SU-DHL-6 (cell line): ENCODE results near the gene CEP72.
"Not testable (repeated sequence)": the region's sequence is repeated elsewhere in the genome, so short reads cannot be mapped to it uniquely, and the experiment has no call there.

Experiments used
- H2AFZ ChIP-seq: fragments of 200-600 bp; sonication (generic); 2 replicates; pipeline ENCODE4 v1.6.1; 2014; ENCODE audit warnings: low read depth, mild to moderate bottlenecking, moderate library complexity, mixed read lengths, antibody characterized with exemption, low read length; ENCODE audit not compliant: severe bottlenecking
- H3F3A ChIP-seq: fragments of 200-600 bp; shearing (Covaris generic); 2 replicates; pipeline ENCODE4 v1.6.0; 2016; ENCODE audit warnings: antibody characterized with exemption, mild to moderate bottlenecking; ENCODE audit not compliant: insufficient read depth
- H3K27ac ChIP-seq: fragments of 200-600 bp; sonication (generic); 2 replicates; pipeline ENCODE4 v1.5.1; 2016; ENCODE audit warnings: low read depth, mild to moderate bottlenecking, low read length, moderate library complexity, mixed read lengths
- H3K27me3 ChIP-seq: fragments of 200-600 bp; sonication (generic), shearing (Covaris generic); 2 replicates; pipeline ENCODE4 v1.6.0; 2014; ENCODE audit warnings: mild to moderate bottlenecking, low read length
- H3K36me3 ChIP-seq: fragments of 200-600 bp; sonication (generic); 2 replicates; pipeline ENCODE4 v1.6.1; 2014; ENCODE audit warnings: mild to moderate bottlenecking, low read length, mixed read lengths
- H3K4me2 ChIP-seq: fragments of 300-600, 200-600 bp; shearing (Covaris generic), sonication (generic); 2 replicates; pipeline ENCODE4 v1.6.0; 2014; ENCODE audit warnings: low read length, low read depth, mild to moderate bottlenecking; ENCODE audit not compliant: poor library complexity, severe bottlenecking
- H3K4me3 ChIP-seq: fragments of 200-600 bp; sonication (generic); 2 replicates; pipeline ENCODE4 v1.5.1; 2014; ENCODE audit warnings: antibody characterized with exemption, low read length, mild to moderate bottlenecking, mixed read lengths; ENCODE audit not compliant: insufficient read depth, poor library complexity, severe bottlenecking
- H3K79me2 ChIP-seq: fragments of 200-600 bp; sonication (generic); 2 replicates; pipeline ENCODE4 v1.6.1; 2014; ENCODE audit warnings: mild to moderate bottlenecking, low read length, moderate library complexity; ENCODE audit not compliant: insufficient read depth
- H3K9ac ChIP-seq: fragments of 200-600 bp; sonication (generic); 2 replicates; pipeline ENCODE4 v1.7.0; 2014; ENCODE audit warnings: mild to moderate bottlenecking, low read length
- H3K9me2 ChIP-seq: fragments of 200-600 bp; sonication (generic); replicated peaks from 2 replicates; pipeline ENCODE4 v1.6.1; 2014; ENCODE audit warnings: low read length; ENCODE audit not compliant: insufficient read depth
- H3K9me3 ChIP-seq: fragments of 200-600 bp; sonication (generic); 2 replicates; pipeline ENCODE4 v1.6.1; 2014; ENCODE audit warnings: low read length, mixed read lengths; ENCODE audit not compliant: insufficient read depth
- H4K20me1 ChIP-seq: fragments of 200-600 bp; sonication (generic); 2 replicates; pipeline ENCODE4 v1.6.1; 2014; ENCODE audit warnings: low read depth, mild to moderate bottlenecking, antibody characterized with exemption, low read length, moderate library complexity, mixed read lengths

The CEP72 gene

DNA sequence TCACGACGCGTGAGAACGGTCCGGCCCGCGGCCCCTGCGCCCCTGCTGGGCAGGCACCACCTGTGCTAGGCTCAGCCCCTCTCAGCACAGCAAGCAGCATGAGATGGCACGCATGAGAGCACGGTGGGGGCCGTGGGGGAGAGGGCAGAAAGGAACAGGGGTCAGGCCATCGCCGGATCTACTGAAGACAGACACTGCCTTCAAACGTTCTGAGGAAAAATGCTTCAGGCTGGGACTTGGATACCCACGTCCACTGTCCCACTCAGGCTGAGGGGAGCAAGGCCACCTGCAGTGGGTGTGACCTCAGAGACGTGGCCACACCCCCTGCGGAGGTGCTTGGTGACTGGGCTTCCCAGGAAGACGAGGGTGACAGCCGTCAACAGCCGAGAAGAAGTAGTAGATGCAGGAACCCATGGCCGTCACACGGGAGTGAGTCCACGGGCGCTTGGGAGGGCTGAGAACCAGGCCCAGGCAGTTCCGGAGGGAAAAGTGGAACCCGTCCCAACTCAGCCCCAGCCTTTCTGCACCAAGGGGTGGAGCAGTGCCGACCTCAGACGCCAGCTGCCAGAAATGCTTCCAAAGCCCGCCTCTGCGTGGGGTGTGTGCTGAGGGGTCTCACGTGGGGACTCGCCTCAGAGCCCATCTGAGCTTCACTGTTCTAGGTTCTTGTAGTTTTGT lies 68.1 kb downstream of the CEP72 start:
- not testable (repeated sequence) for H3K9me3 ChIP-seq, H4K20me1 ChIP-seq, H3K9ac ChIP-seq, H3K36me3 ChIP-seq, H3K27me3 ChIP-seq, H3K4me2 ChIP-seq, H2AFZ ChIP-seq, H3F3A ChIP-seq, H3K4me3 ChIP-seq, H3K9me2 ChIP-seq, H3K79me2 ChIP-seq, H3K27ac ChIP-seq

DNA sequence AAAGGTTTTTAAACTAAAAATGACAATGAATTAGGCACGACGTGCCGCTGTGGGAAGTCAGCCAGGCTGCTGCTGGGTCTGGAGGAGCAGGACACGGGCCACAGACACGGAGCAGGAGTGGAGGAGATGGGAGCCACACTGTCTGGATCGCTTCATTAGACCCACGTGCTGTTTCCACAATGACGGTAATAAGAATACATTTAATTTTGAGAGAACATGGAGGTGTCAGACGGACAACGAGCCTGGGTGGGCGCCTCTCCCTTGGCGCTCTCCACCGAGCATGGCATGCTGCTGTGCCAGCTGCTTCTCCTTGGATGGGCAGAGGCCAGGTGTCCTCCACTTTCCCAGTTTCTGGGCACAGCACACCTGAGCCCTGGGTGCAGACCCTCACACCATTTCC lies 68.7 kb downstream of the CEP72 start:
- not testable (repeated sequence) for H3F3A ChIP-seq, H3K4me2 ChIP-seq, H2AFZ ChIP-seq, H4K20me1 ChIP-seq, H3K4me3 ChIP-seq, H3K36me3 ChIP-seq, H3K9me2 ChIP-seq, H3K9ac ChIP-seq, H3K9me3 ChIP-seq, H3K79me2 ChIP-seq, H3K27ac ChIP-seq, H3K27me3 ChIP-seq

DNA sequence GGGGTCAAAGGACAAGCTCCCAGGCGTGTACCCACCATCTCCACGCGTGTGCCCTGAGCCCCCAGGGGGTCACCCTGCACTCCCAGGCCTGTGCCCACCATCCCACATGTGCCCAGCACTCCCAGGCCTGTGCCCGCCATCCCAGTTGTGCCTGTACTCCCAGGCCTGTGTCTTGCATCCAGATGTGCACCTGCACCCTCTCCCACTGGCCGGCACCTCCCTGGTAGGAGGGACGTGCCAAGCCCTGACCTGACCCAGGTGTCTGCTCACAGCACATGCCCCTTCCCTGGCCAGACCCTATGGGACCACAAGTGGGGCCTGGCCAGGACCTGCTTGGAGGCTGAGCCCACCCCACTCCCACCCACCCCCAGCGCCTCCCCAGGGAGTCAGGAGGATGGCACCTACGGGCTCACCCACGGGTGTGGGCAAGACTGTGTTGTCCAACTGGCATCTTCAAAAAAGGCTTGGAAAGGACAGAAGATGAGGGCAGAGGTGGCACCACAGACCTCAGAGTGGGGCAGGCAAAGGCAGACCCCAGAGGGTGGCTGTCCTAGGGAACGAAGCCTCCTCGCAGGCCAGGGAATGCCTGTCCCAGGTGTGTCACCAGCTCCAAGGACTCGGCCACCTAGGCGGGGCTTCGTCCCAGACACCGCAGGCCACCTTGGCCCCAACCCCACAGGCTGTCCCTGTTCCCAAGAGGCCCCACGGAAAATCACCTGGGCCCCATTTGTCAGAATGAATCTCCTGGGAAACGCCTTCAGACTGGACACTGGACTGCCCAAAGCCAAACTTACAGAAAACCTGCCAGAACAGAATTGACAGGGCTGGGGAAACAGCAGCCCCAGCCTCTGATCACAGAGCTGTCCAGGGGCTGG lies 69.4 kb downstream of the CEP72 start:
- not testable (repeated sequence) for H3K9ac ChIP-seq, H2AFZ ChIP-seq, H3F3A ChIP-seq, H3K79me2 ChIP-seq, H3K4me3 ChIP-seq, H3K9me2 ChIP-seq, H3K27ac ChIP-seq, H3K36me3 ChIP-seq, H3K27me3 ChIP-seq, H3K9me3 ChIP-seq, H3K4me2 ChIP-seq, H4K20me1 ChIP-seq

DNA sequence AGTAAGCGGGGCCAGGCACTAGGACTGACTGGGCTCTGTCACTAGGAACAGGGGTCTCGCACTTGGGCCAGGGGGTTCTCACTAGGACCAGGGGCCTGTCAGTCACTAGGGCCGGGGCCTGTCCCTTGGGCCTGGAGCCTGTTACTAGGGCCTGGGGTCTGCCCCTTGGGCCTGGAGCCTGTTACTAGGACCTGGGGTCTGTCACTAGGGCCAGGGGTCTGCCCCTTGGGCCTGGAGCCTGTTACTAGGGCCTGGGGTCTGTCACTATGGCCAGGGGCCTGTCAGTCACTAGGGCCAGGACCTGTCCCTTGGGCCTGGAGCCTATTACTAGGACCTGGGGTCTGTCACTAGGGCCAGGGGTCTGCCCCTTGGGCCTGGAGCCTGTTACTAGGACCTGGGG lies 70.1 kb downstream of the CEP72 start:
- not testable (repeated sequence) for H3K4me3 ChIP-seq, H4K20me1 ChIP-seq, H2AFZ ChIP-seq, H3K9ac ChIP-seq, H3K79me2 ChIP-seq, H3K9me3 ChIP-seq, H3K4me2 ChIP-seq, H3K9me2 ChIP-seq, H3K36me3 ChIP-seq, H3F3A ChIP-seq, H3K27me3 ChIP-seq, H3K27ac ChIP-seq

DNA sequence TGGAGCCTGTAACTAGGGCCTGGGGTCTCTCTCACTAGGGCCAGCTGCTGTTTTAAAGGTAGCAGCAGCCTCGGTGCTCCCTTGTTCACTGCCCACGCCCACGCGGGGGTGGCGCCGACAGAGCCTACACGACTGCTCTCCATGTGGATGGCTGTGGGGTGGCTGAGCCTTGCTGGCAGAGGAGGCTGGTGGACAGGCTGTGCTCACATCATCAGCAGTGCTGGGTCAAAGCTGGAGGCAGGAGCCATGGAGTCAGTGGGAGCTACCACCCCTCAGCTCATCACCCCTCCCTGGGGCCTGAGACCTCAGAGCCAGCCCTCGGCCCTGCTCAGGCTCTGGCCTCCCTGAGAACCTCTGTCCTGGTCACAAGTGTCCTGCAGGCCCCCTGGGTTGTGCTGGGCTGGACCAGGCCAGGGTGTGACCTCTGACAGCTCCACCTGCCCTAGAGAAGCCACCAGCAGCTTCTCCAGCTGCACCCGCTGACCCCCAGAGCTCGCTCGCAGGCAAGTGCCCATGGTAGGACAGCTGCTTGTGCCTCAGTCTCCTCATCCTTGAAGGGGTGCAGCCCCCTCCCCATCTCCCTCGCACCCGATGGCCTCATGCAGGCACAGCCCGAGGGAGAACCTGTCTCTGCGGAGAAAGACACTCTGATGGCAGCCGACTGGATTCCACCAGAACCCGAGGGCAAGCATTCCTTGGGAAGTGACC lies 70.7 kb downstream of the CEP72 start:
- H3K4me3 ChIP-seq, H3K27ac ChIP-seq, H3K9ac ChIP-seq, H3K36me3 ChIP-seq, H3K9me2 ChIP-seq, H3K27me3 ChIP-seq, H3K4me2 ChIP-seq, H4K20me1 ChIP-seq, H2AFZ ChIP-seq, H3K79me2 ChIP-seq, H3K9me3 ChIP-seq, H3F3A ChIP-seq: not testable (repeated sequence)
